GM12878 (cell line): ENCODE measurements around the gene KBTBD4. TPM values are rescaled to one million over a fixed set of nuclear protein-coding genes. Genes with fewer than 3 reads are reported as not detected.

Experiments used
- ATAC-seq: fragments of 200-7000 bp; cut with Tn5 transposase; 3 replicates; pipeline ENCODE4 v1.9.1; 2020; ENCODE audit warnings: mild to moderate bottlenecking, moderate library complexity
- BruUV-seq: library from RNA; stranded (reverse); fragments of 400-500 nt; replicated peaks from 2 replicates; lab custom pipeline; 2021; lab: Mats Ljungman, UMichigan
- CTCF ChIA-PET: fragments of 300-600 bp; sonication (Branson Sonifier 250); formaldehyde crosslinking; extraction: SDS; loops from one replicate; lab custom pipeline; 2021; ENCODE audit warnings: inconsistent platforms; lab: Yijun Ruan, JAX
- POLR2A ChIA-PET: fragments of 350-600 bp; formaldehyde crosslinking; extraction: SDS; loops from one replicate; lab custom pipeline; 2021; ENCODE audit warnings: inconsistent platforms; lab: Charles Lee
- RAD21 ChIA-PET: fragments of 300-600 bp; sonication (Branson Sonifier 250); formaldehyde crosslinking; loops from one replicate; lab custom pipeline; 2023; ENCODE audit warnings: antibody characterized with exemption; ENCODE audit not compliant: unreplicated experiment; lab: Charles Lee
- SMC1A ChIA-PET: fragments of 300-600 bp; sonication (Branson Sonifier 250); formaldehyde crosslinking; loops from one replicate; lab custom pipeline; 2023; ENCODE audit not compliant: unreplicated experiment, uncharacterized antibody; lab: Charles Lee
- DNase-seq: peaks from one replicate; pipeline ENCODE4 v3.0.0-alpha.2; 2011; ENCODE audit warnings: low read depth, low spot score
- FAIRE-seq: peaks from 3 replicates; lab custom pipeline; 2011; peaks lifted over from hg19 to GRCh38; lab: Jason Lieb, UNC
- H2AFZ ChIP-seq: 2 replicates; pipeline ENCODE4 v1.6.0; 2011; ENCODE audit warnings: low read depth, low read length, control low read depth; ENCODE audit not compliant: control insufficient read depth
- H3K27ac ChIP-seq: 2 replicates; pipeline ENCODE4 v1.5.1; 2011; ENCODE audit warnings: control low read depth; ENCODE audit not compliant: control insufficient read depth, insufficient read depth
- H3K27me3 ChIP-seq, 2 experiments: replicated peaks in 1 of 2; 2 replicates each; pipeline versions ENCODE4 v1.6.0 to v1.6.1; 2011; ENCODE audit warnings: low read length in 1 of 2; ENCODE audit not compliant: control insufficient read depth in 2 of 2, insufficient read depth in 2 of 2
- H3K36me3 ChIP-seq, 2 experiments: 2 replicates each; pipeline ENCODE4 v1.5.1; 2011; ENCODE audit warnings: low read length in 1 of 2; ENCODE audit not compliant: control insufficient read depth in 2 of 2, insufficient read depth in 2 of 2
- H3K4me1 ChIP-seq: 2 replicates; pipeline ENCODE4 v1.6.1; 2011; ENCODE audit warnings: mild to moderate bottlenecking, low read length, moderate library complexity, mixed read lengths; ENCODE audit not compliant: control insufficient read depth, insufficient read depth
- H3K4me2 ChIP-seq: 2 replicates; pipeline ENCODE4 v1.6.0; 2011; ENCODE audit warnings: control low read depth; ENCODE audit not compliant: control insufficient read depth, insufficient read depth
- H3K4me3 ChIP-seq: fragments of 200-600 bp; sonication (generic); 2 replicates; pipeline ENCODE4 v1.5.1; 2016
- H3K79me2 ChIP-seq: 2 replicates; pipeline ENCODE4 v1.6.0; 2011; ENCODE audit warnings: low read length; ENCODE audit not compliant: control insufficient read depth, insufficient read depth
- H3K9ac ChIP-seq: 2 replicates; pipeline ENCODE4 v1.8.0; 2011; ENCODE audit warnings: low read length, control low read depth, mixed read lengths; ENCODE audit not compliant: control insufficient read depth, insufficient read depth
- H3K9me3 ChIP-seq: replicated peaks from 3 replicates; pipeline ENCODE4 v1.5.1; 2011; ENCODE audit warnings: mild to moderate bottlenecking, low read length; ENCODE audit not compliant: control insufficient read depth, insufficient read depth
- H4K20me1 ChIP-seq: 2 replicates; pipeline ENCODE4 v1.6.0; 2011; ENCODE audit not compliant: control insufficient read depth, insufficient read depth
- ASH2L ChIP-seq: fragments of 300-600, 200-600 bp; sonication (generic); IDR thresholded peaks from 2 replicates; pipeline ENCODE4 v1.6.1; 2017; ENCODE audit warnings: low read depth, mild to moderate bottlenecking, borderline replicate concordance
- CUX1 ChIP-seq: IDR thresholded peaks from 2 replicates; pipeline ENCODE4 v1.6.1; 2012; ENCODE audit warnings: improper control_type of control experiment, low read depth, low read length; ENCODE audit not compliant: insufficient replicate concordance
- EED ChIP-seq: sonication (generic); IDR thresholded peaks from 2 replicates; pipeline ENCODE4 v1.6.1; 2016; ENCODE audit warnings: antibody characterized with exemption, low read depth
- ESRRA ChIP-seq: IDR thresholded peaks from 2 replicates; pipeline ENCODE4 v1.6.1; 2012; ENCODE audit warnings: mild to moderate bottlenecking, low read length, improper control_type of control experiment
- LARP7 ChIP-seq: fragments of 450-650 bp; IDR thresholded peaks from 2 replicates; pipeline ENCODE4 v1.6.1; 2017; ENCODE audit warnings: mild to moderate bottlenecking
- NFIC ChIP-seq: IDR thresholded peaks from 2 replicates; pipeline ENCODE4 v1.6.1; 2012; ENCODE audit warnings: low read depth, mild to moderate bottlenecking, inconsistent platforms, low read length, moderate library complexity
- NKRF ChIP-seq: fragments of 450-650 bp; conservative IDR thresholded peaks from 2 replicates; pipeline ENCODE4 v1.6.1; 2017; ENCODE audit warnings: mild to moderate bottlenecking, moderate library complexity
- NR2C1 ChIP-seq: fragments of 450-650 bp; IDR thresholded peaks from 2 replicates; pipeline ENCODE4 v1.6.1; 2017; ENCODE audit warnings: antibody characterized with exemption, mild to moderate bottlenecking, moderate library complexity
- POLR2AphosphoS2 ChIP-seq: IDR thresholded peaks from 2 replicates; pipeline ENCODE4 v1.6.1; 2011; ENCODE audit warnings: low read depth, mild to moderate bottlenecking, low read length, improper control_type of control experiment, moderate library complexity
- TBL1XR1 ChIP-seq: IDR thresholded peaks from 2 replicates; pipeline ENCODE4 v1.6.1; 2012; ENCODE audit warnings: low read depth, low read length, improper control_type of control experiment
- TCF3 ChIP-seq: IDR thresholded peaks from 2 replicates; pipeline ENCODE4 v1.6.1; 2012; ENCODE audit warnings: low read depth, mild to moderate bottlenecking, low read length, borderline replicate concordance; ENCODE audit not compliant: insufficient read depth
- TCF7 ChIP-seq: IDR thresholded peaks from 2 replicates; pipeline ENCODE4 v1.6.1; 2014; ENCODE audit warnings: antibody characterized with exemption, borderline replicate concordance
- ZBED1 ChIP-seq: IDR thresholded peaks from 2 replicates; pipeline ENCODE4 v1.6.1; 2016; ENCODE audit warnings: borderline replicate concordance
- WGBS: methylation state at CpG from one replicate; pipeline ENCODE4 v1.1.6; 2016; ENCODE audit warnings: low lambda C conversion rate; ENCODE audit not compliant: insufficient replicate concordance, insufficient coverage; ENCODE audit errors: missing lambda C conversion rate; 5-methylcytosine and 5-hydroxymethylcytosine counted together
- in situ Hi-C: fragments of 300-500 bp; cut with MboI; formaldehyde crosslinking; loops from 9 replicates; pipeline ENCODE4 v1.14.3; 2018; ENCODE audit warnings: mixed read lengths
- intact Hi-C: fragments of 100-400 bp; cut with micrococcal nuclease; formaldehyde crosslinking; loops from one replicate; pipeline ENCODE4 v1.14.2; 2022; ENCODE audit not compliant: unreplicated experiment
- polyA plus RNA-seq, 11 experiments: library from polyadenylated mRNA; depleted of rRNA in 4 of 11; unstranded in 6 of 11; stranded (reverse) in 5 of 11; fragments of >200 nt; fragmentation: Nextera tagmentation in 4 of 11; fragmentation: Illumina TruSeq in 1 of 11; extraction: Ambion mirVana in 4 of 11; extraction: Trizol in 1 of 11; gene quantifications; 1 replicate in 1 of 11; 2 replicates in 10 of 11; pipeline versions ENCODE4 v1.2.1 to v1.2.3, GENCODE V29; 2011 to 2016; ENCODE audit warnings: inconsistent platforms in 2 of 11, missing spikeins in 2 of 11, low read depth in 1 of 11
- total RNA-seq, 4 experiments: library from RNA; depleted of rRNA in 3 of 4; stranded (reverse); fragments of >200 nt in 3 of 4; fragmentation: Illumina TruSeq in 1 of 4; extraction: Trizol in 1 of 4; gene quantifications; 2 replicates each; pipeline versions ENCODE4 v1.2.1 to v1.2.3, GENCODE V29; 2013 to 2021
- TF ChIP-seq, protein P1 (sequence below): fragments of 450-650 bp; IDR thresholded peaks from 2 replicates; pipeline ENCODE4 v1.6.1; 2014; ENCODE audit warnings: mild to moderate bottlenecking

The KBTBD4 gene
- total and polyA plus RNA-seq, 10 of the 15 experiments (the other 5 are each of a cell fraction or from before 2014, with no cell fraction given), result 18.4 to 46.4 (median 25.7) TPM

- Histone ChIP-seq H3K4me3 (no peak overlapping the region), H3K4me2 (no peak overlapping the region), H2AFZ (no peak overlapping the region), H4K20me1 (no peaks in the 10 kb centered on the region), H3K36me3 (peaks cover 5 to 29% of the 10 kb centered on the region in 2 experiments; a peak in 3 of 4 replicates)
- ATAC-seq, result no peak
- no peak for DNase-seq
- WGBS, result 85% methylated on average over 8 of the region's 8 CpGs
- no peak for TF ChIP-seq ASH2L
- TF ChIP-seq, protein P1, sequence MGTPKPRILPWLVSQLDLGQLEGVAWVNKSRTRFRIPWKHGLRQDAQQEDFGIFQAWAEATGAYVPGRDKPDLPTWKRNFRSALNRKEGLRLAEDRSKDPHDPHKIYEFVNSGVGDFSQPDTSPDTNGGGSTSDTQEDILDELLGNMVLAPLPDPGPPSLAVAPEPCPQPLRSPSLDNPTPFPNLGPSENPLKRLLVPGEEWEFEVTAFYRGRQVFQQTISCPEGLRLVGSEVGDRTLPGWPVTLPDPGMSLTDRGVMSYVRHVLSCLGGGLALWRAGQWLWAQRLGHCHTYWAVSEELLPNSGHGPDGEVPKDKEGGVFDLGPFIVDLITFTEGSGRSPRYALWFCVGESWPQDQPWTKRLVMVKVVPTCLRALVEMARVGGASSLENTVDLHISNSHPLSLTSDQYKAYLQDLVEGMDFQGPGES, result no peak
- TF ChIP-seq POLR2AphosphoS2, result no peak
- no peak for TF ChIP-seq TBL1XR1
- TF ChIP-seq LARP7, result no peak
- no peak for TF ChIP-seq ZBED1
- TF ChIP-seq TCF7, result no peak
- TF ChIP-seq TCF3, result no peak
- no peak for TF ChIP-seq EED
- TF ChIP-seq CUX1, result no peak
- TF ChIP-seq NR2C1, result no peak
- no peak for TF ChIP-seq NFIC
- no peak for TF ChIP-seq NKRF
- no peak for TF ChIP-seq ESRRA
- TF ChIP-seq, all 136 proteins: peak for 0
- in situ Hi-C loops, result no loop called here
- intact Hi-C loops, result no loop called here
- no peak for FAIRE-seq
- Histone ChIP-seq H3K27ac (no peak overlapping the region), H3K9me3 (no peaks in the 10 kb centered on the region), H3K9ac (no peak overlapping the region), H3K79me2 (no peaks in the 10 kb centered on the region), H3K27me3 (no peaks in the 10 kb centered on the region), H3K4me1 (no peaks in the 10 kb centered on the region)
- no TSS peak for BruUV-seq
- POLR2A ChIA-PET, result interaction anchor here (0.6 kb wide), 4 partner anchors 83 to 319 kb away, joined by 3 read pairs; no protein-coding TSS in a partner anchor
- CTCF ChIA-PET, result no interaction called here
- RAD21 ChIA-PET, result interaction anchor here (0.7 kb wide), 1 partner anchor 446 kb away, joined by 3 read pairs; no protein-coding TSS in a partner anchor
- SMC1A ChIA-PET, result no interaction called here
These were observed 47.5 kb upstream of the KBTBD4 start for GRCh38 chr11:47626234-47626633.
